IPS-18a (cell line): ENCODE measurements around the gene FAM83G.
"Not testable (repeated sequence)": the region's sequence is repeated elsewhere in the genome, so short reads cannot be mapped to it uniquely, and the experiment has no call there.

Experiments
- H3K27ac ChIP-seq: one replicate; pipeline ENCODE4 v1.5.1; 2013; ENCODE audit warnings: low read length
- H3K27me3 ChIP-seq: one replicate; pipeline ENCODE4 v1.6.1; 2013; ENCODE audit warnings: mild to moderate bottlenecking, low read length; ENCODE audit not compliant: control insufficient read depth, insufficient read depth
- H3K36me3 ChIP-seq: one replicate; pipeline ENCODE4 v1.6.1; 2013; ENCODE audit warnings: low read depth, low read length; ENCODE audit not compliant: control insufficient read depth
- H3K4me1 ChIP-seq: one replicate; pipeline ENCODE4 v1.6.1; 2013; ENCODE audit warnings: low read depth, low read length; ENCODE audit not compliant: control insufficient read depth
- H3K4me3 ChIP-seq: one replicate; pipeline ENCODE4 v1.5.1; 2013; ENCODE audit warnings: low read length
- H3K9ac ChIP-seq: one replicate; pipeline ENCODE4 v1.6.1; 2013; ENCODE audit warnings: mild to moderate bottlenecking, low read length, moderate library complexity
- H3K9me3 ChIP-seq: one replicate; pipeline ENCODE4 v1.6.1; 2013; ENCODE audit warnings: low read depth, low read length; ENCODE audit not compliant: control insufficient read depth

The FAM83G gene

GRCh38 chr17:19021622-19022083, 17.1 kb upstream of the FAM83G start:
- H3K4me1 ChIP-seq: no peaks in the 10 kb centered on the region
- H3K9ac ChIP-seq: no peak overlapping the region
- no peaks in the 10 kb centered on the region for H3K36me3 ChIP-seq
- no peaks in the 10 kb centered on the region for H3K9me3 ChIP-seq
- H3K4me3 ChIP-seq: no peak overlapping the region
- no peak overlapping the region for H3K27ac ChIP-seq
- H3K27me3 ChIP-seq: no peaks in the 10 kb centered on the region

- H3K36me3 ChIP-seq, H3K4me1 ChIP-seq, H3K9ac ChIP-seq, H3K4me3 ChIP-seq, H3K27ac ChIP-seq, H3K9me3 ChIP-seq, H3K27me3 ChIP-seq: not testable (repeated sequence)
These were observed 16.6 kb upstream of the FAM83G start for GRCh38 chr17:19021011-19021621.

GRCh38 chr17:19020016-19020415, 15.5 kb upstream of the FAM83G start:
- Histone ChIP-seq H3K9me3 (no peaks in the 10 kb centered on the region), H3K4me3 (no peak overlapping the region), H3K36me3 (no peaks in the 10 kb centered on the region), H3K27me3 (no peaks in the 10 kb centered on the region), H3K9ac (no peak overlapping the region), H3K27ac (no peak overlapping the region), H3K4me1 (no peaks in the 10 kb centered on the region)

GRCh38 chr17:19019041-19019941, 14.7 kb upstream of the FAM83G start:
- no peak overlapping the region for H3K9ac ChIP-seq
- H3K27ac ChIP-seq: no peak overlapping the region
- H3K4me3 ChIP-seq: no peak overlapping the region
- H3K36me3 ChIP-seq: no peaks in the 10 kb centered on the region
- H3K4me1 ChIP-seq: no peaks in the 10 kb centered on the region
- no peaks in the 10 kb centered on the region for H3K9me3 ChIP-seq
- no peaks in the 10 kb centered on the region for H3K27me3 ChIP-seq

GRCh38 chr17:19018600-19018950, 14.0 kb upstream of the FAM83G start:
- Histone ChIP-seq H3K4me1 (no peaks in the 10 kb centered on the region), H3K36me3 (no peaks in the 10 kb centered on the region), H3K4me3 (no peak overlapping the region), H3K9me3 (no peaks in the 10 kb centered on the region), H3K27me3 (no peaks in the 10 kb centered on the region), H3K9ac (no peak overlapping the region), H3K27ac (no peak overlapping the region)

GRCh38 chr17:19017804-19018599, 13.4 kb upstream of the FAM83G start:
- H3K36me3 ChIP-seq: no peaks in the 10 kb centered on the region
- no peak overlapping the region for H3K9ac ChIP-seq
- no peak overlapping the region for H3K4me3 ChIP-seq
- H3K27me3 ChIP-seq: no peaks in the 10 kb centered on the region
- no peaks in the 10 kb centered on the region for H3K4me1 ChIP-seq
- no peaks in the 10 kb centered on the region for H3K9me3 ChIP-seq
- H3K27ac ChIP-seq: no peak overlapping the region

- H3K27ac ChIP-seq: no peak overlapping the region
- H3K4me1 ChIP-seq: no peaks in the 10 kb centered on the region
- H3K27me3 ChIP-seq: no peaks in the 10 kb centered on the region
- no peak overlapping the region for H3K9ac ChIP-seq
- no peaks in the 10 kb centered on the region for H3K9me3 ChIP-seq
- H3K36me3 ChIP-seq: no peaks in the 10 kb centered on the region
- H3K4me3 ChIP-seq: no peak overlapping the region
These were observed 12.8 kb upstream of the FAM83G start for GRCh38 chr17:19017401-19017800.

- H3K27ac ChIP-seq: no peak overlapping the region
- no peaks in the 10 kb centered on the region for H3K27me3 ChIP-seq
- H3K4me3 ChIP-seq: no peak overlapping the region
- H3K9ac ChIP-seq: no peak overlapping the region
- no peaks in the 10 kb centered on the region for H3K9me3 ChIP-seq
- H3K4me1 ChIP-seq: no peaks in the 10 kb centered on the region
- H3K36me3 ChIP-seq: no peaks in the 10 kb centered on the region
These were observed 12.3 kb upstream of the FAM83G start for GRCh38 chr17:19016881-19017280.

GRCh38 chr17:19016297-19016696, 11.7 kb upstream of the FAM83G start:
- no peak overlapping the region for H3K9ac ChIP-seq
- H3K4me3 ChIP-seq: no peak overlapping the region
- no peak overlapping the region for H3K27ac ChIP-seq
- no peaks in the 10 kb centered on the region for H3K4me1 ChIP-seq
- no peaks in the 10 kb centered on the region for H3K27me3 ChIP-seq
- no peaks in the 10 kb centered on the region for H3K36me3 ChIP-seq
- no peaks in the 10 kb centered on the region for H3K9me3 ChIP-seq

GRCh38 chr17:19015428-19015827, 10.9 kb upstream of the FAM83G start:
- no peaks in the 10 kb centered on the region for H3K4me1 ChIP-seq
- no peak overlapping the region for H3K9ac ChIP-seq
- H3K9me3 ChIP-seq: no peaks in the 10 kb centered on the region
- no peaks in the 10 kb centered on the region for H3K36me3 ChIP-seq
- H3K4me3 ChIP-seq: no peak overlapping the region
- no peaks in the 10 kb centered on the region for H3K27me3 ChIP-seq
- no peak overlapping the region for H3K27ac ChIP-seq

GRCh38 chr17:19014628-19015215, 10.2 kb upstream of the FAM83G start:
- no peak overlapping the region for H3K9ac ChIP-seq
- no peaks in the 10 kb centered on the region for H3K4me1 ChIP-seq
- H3K27ac ChIP-seq: no peak overlapping the region
- H3K36me3 ChIP-seq: no peaks in the 10 kb centered on the region
- H3K9me3 ChIP-seq: no peaks in the 10 kb centered on the region
- H3K27me3 ChIP-seq: no peaks in the 10 kb centered on the region
- H3K4me3 ChIP-seq: no peak overlapping the region
